Gastroesophageal sphincter (tissue), 3 donors: ENCODE measurements around the gene ESR2.

ENCODE experiments used
- CTCF ChIP-seq, 4 experiments: fragments of 200-600 bp in 2 of 4; fragments of 450-650 bp in 2 of 4; sonication (generic) in 1 of 4; IDR thresholded peaks; one replicate each; pipeline ENCODE4 v1.5.1; 2017 to 2019; ENCODE audit warnings: antibody characterized with exemption in 4 of 4, mild to moderate bottlenecking in 2 of 4, moderate library complexity in 2 of 4
- POLR2A ChIP-seq, 2 donors: fragments of 450-650 bp; IDR thresholded peaks; one replicate each; pipeline ENCODE4 v1.6.1; 2017; ENCODE audit warnings: antibody characterized with exemption in 2 of 2, mild to moderate bottlenecking in 2 of 2, moderate library complexity in 1 of 2
- POLR2AphosphoS5 ChIP-seq: sonication (generic); formaldehyde crosslinking; IDR thresholded peaks from one replicate; pipeline ENCODE4 v1.6.1; 2017; ENCODE audit warnings: antibody characterized with exemption

DNA sequence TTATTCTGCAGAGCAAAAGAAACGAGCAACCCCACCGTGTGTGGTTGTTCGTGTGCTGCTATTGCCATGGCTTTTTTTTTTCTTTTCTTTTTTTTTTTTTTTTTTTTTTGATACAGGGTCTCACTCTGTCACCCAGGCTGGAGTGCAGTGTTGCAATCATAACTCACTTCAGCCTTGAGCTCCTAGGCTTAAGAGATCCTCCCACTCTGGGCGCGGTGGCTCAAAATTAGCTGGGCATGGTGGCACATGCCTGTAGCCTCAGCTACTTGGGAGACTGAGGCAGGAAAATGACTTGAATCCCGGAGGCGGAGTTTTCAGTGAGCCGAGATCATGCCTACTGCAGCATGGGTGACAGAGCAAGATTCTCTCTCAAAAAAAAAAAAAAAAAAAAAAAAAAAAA, 144.2 kb downstream of the ESR2 start:
- TF ChIP-seq POLR2A (IDR thresholded peaks at IDR 0.05) (no peak), CTCF (IDR thresholded peaks at IDR 0.05) (no peak), POLR2AphosphoS5 (no peak)
